Heart left ventricle (tissue), 16 donors: ENCODE results near the gene POLR2L. TPM values are rescaled to one million over a fixed set of nuclear protein-coding genes. Genes with fewer than 3 reads are reported as not detected.

Experiments used
- ATAC-seq, 4 donors: fragments of 200-7000 bp; cut with Tn5 transposase; one replicate each; pipeline ENCODE4 v1.9.1; 2020 to 2022; ENCODE audit warnings: moderate library complexity in 4 of 4, mild to moderate bottlenecking in 3 of 4, moderate number of reproducible peaks in 1 of 4
- DNase-seq, 5 donors: peaks; one replicate each; pipeline ENCODE4 v3.0.0-alpha.2; 2020
- H3K27ac ChIP-seq, 12 donors: fragments of 200-600 bp; sonication (generic) in 4 of 12; one replicate each; pipeline versions ENCODE4 v1.5.0 to v1.8.0; 2016 to 2022; ENCODE audit warnings: mild to moderate bottlenecking in 2 of 12
- H3K27me3 ChIP-seq, 9 donors: fragments of 200-600 bp; sonication (generic) in 2 of 9; one replicate each; pipeline versions ENCODE4 v1.5.1 to v1.8.0; 2016 to 2022; ENCODE audit warnings: mild to moderate bottlenecking in 3 of 9
- H3K36me3 ChIP-seq, 9 donors: fragments of 200-600 bp; sonication (generic) in 2 of 9; one replicate each; pipeline versions ENCODE4 v1.5.0 to v1.8.0; 2018 to 2022; ENCODE audit warnings: mild to moderate bottlenecking in 2 of 9
- H3K4me1 ChIP-seq, 12 donors: fragments of 200-600 bp; sonication (generic) in 4 of 12; one replicate each; pipeline versions ENCODE4 v1.5.0 to v1.8.0; 2016 to 2022; ENCODE audit warnings: mild to moderate bottlenecking in 3 of 12
- H3K4me3 ChIP-seq, 12 donors: fragments of 200-600 bp; sonication (generic) in 4 of 12; one replicate each; pipeline versions ENCODE4 v1.5.0 to v1.8.0; 2017 to 2022; ENCODE audit warnings: mild to moderate bottlenecking in 9 of 12, moderate library complexity in 4 of 12
- H3K9me3 ChIP-seq, 12 donors: fragments of 200-600 bp; sonication (generic) in 4 of 12; one replicate each; pipeline versions ENCODE4 v1.5.0 to v1.8.0; 2016 to 2022; ENCODE audit warnings: mild to moderate bottlenecking in 1 of 12
- POLR2A ChIP-seq, 2 donors: fragments of 450-650 bp; IDR thresholded peaks; one replicate each; pipeline ENCODE4 v1.6.1; 2017; ENCODE audit warnings: antibody characterized with exemption in 2 of 2, mild to moderate bottlenecking in 2 of 2, moderate library complexity in 2 of 2
- WGBS, 4 donors: extraction: QIAGEN DNeasy Blood & Tissue Kit in 2 of 4; methylation state at CpG; one replicate each; pipeline versions ENCODE4 v1.1.5 to v1.1.7; 2013 to 2018; 5-methylcytosine and 5-hydroxymethylcytosine counted together
- intact Hi-C, 10 donors: fragments of 100-400 bp; cut with DNase I; formaldehyde crosslinking; loops; one replicate each; pipeline versions ENCODE4 v1.11.1 to v1.14.2; 2022
- polyA plus RNA-seq, 2 donors: library from polyadenylated mRNA; stranded (reverse); fragments of 200-250 nt; gene quantifications; one replicate each; pipeline ENCODE4 v1.2.3, GENCODE V29; 2013
- total RNA-seq, 9 donors: library from RNA; depleted of rRNA in 2 of 9; stranded (reverse); fragments of >200 nt in 2 of 9; fragmentation: NEBNext Ultra II Directional in 3 of 9; extraction: Animal tissue kit (Norgen Biotek cat#: 25700) in 3 of 9; gene quantifications; one replicate each; pipeline versions ENCODE4 v1.1.0 to v1.2.4, GENCODE V29; 2016 to 2023
- TF ChIP-seq, protein P1 (sequence below), 12 donors: fragments of 200-600 bp; sonication (generic) in 4 of 12; IDR thresholded peaks; one replicate each; pipeline versions ENCODE4 v1.5.0 to v1.8.0; 2018 to 2022; ENCODE audit warnings: antibody characterized with exemption in 12 of 12, mild to moderate bottlenecking in 5 of 12
- donor health status: ischemic (EF 13 %, LVEDD 7.1; RV severe dilation, severe dysfunction).
- donor health status: healthy with polysubstance abuse.
- donor health status: DM: no; HTN: yes; CAD: no.
- donor health status: DM: no; HTN: no; CAD: no.
- donor health status: ischemic (EF 25% LVEDD 6.9; RV normal size, moderate dysfunction).
- donor health status: ischemic (EF 25% LVEDD 5.7; RV mildly dilated, moderate dysfunction).
- donor health status: healthy.
- donor health status: DM: yes; HTN: yes; CAD: no.
- donor health status: ischemic (EF 35%, LVEDD 5.7; RV mildly dilated, moderate dysfunction).
- donor health status: nonischemic (EF 11% LVEDD 7.7; RV severe dilation, severe dysfunction).
- donor health status: DM: yes; HTN: yes; CAD: no.
- donor health status: PGD.
- donor health status: ischemic (EF 29% LVEDD 5.4; RV normal size, mild dysfunction).
- donor health status: nonischemic (EF 23%, LVEDD 6.1; RV moderate dilation, normal function).

Gene POLR2L
- total and polyA plus RNA-seq, 11 donors: 74.4 to 267 (median 208) TPM

DNA sequence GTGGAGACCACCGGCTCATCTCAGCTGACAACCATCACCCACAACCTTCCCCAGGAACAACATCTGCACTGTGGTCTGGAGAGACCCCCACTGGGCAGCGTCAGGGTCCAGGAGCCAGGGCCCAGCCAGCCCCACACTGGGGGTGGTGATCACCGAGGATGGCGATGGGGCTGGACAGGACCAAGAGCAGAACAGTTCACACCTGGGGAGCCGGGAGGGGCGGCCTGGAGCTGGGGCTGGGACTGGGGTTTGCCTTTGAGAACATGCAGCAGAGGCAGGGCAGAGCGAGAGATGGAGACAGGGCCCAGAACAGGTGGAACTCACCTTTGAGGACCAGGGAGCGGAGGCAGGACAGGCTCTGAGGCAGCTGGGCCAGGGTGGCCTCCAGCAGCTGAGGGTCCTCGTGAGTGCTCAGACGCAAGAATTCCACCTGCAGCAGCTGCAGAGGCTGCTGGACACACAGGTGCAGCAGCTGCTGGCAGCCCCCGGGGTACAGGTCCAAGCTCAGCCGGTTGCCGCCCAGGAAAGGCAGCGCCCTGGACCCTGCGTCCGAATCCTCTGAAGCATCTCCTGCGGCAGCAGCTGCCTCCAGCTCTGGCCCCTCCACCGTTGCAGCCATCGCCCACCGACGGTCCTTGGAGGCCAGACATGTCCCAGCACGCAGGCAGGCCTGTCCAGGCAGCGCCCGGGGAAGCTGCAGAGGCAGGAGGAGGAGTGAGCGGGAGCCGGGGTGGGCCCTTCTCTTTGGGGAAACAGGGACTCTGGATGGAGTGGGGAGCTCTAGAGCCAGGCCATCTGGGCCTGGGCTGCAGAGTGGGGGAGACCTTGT is 38.3 kb downstream of the POLR2L start:
- intact Hi-C loops: loop anchor here in 1 of 10 donors (10.0 kb wide), 1 partner anchor 449 kb away; no protein-coding TSS in a partner anchor

DNA sequence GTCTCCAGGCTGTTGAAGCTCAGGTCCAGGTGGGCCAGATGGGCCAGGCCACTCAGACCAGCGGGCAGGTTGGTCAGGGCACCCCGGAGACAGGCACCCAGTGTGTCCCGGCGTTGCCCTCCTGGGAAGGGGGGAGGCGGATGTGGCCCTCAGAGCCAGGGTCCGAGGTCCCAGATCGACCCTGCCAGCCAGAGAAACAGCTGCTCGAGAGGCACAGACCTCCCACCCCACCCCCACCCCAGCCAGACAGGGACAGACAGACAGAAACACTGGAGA is 38.9 kb downstream of the POLR2L start:
- no peaks in the 10 kb centered on the region for H3K27me3 ChIP-seq
- WGBS, 4 donors: 89 to 93% (median 93%) methylated on average over 7 to 8 of the region's 8 CpGs; no CpG with 5 or more reads in 1 of the 4 donors
- peaks cover 0 to 38% (median 9%) of the 10 kb centered on the region in 9 donors for H3K36me3 ChIP-seq
- ATAC-seq (no peak), DNase-seq (no peak)
- peaks cover 4 to 37% (median 23%) of the 10 kb centered on the region in 12 donors for H3K4me1 ChIP-seq
- intact Hi-C loops: loop anchor here in 1 of 10 donors (10.0 kb wide), 1 partner anchor 449 kb away; no protein-coding TSS in a partner anchor
- H3K27ac ChIP-seq: no peak overlapping the region
- no peak overlapping the region for H3K4me3 ChIP-seq
- no peak for TF ChIP-seq POLR2A (IDR thresholded peaks at IDR 0.05)
- TF ChIP-seq, protein P1, sequence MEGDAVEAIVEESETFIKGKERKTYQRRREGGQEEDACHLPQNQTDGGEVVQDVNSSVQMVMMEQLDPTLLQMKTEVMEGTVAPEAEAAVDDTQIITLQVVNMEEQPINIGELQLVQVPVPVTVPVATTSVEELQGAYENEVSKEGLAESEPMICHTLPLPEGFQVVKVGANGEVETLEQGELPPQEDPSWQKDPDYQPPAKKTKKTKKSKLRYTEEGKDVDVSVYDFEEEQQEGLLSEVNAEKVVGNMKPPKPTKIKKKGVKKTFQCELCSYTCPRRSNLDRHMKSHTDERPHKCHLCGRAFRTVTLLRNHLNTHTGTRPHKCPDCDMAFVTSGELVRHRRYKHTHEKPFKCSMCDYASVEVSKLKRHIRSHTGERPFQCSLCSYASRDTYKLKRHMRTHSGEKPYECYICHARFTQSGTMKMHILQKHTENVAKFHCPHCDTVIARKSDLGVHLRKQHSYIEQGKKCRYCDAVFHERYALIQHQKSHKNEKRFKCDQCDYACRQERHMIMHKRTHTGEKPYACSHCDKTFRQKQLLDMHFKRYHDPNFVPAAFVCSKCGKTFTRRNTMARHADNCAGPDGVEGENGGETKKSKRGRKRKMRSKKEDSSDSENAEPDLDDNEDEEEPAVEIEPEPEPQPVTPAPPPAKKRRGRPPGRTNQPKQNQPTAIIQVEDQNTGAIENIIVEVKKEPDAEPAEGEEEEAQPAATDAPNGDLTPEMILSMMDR (IDR thresholded peaks at IDR 0.05): no peak
- no peaks in the 10 kb centered on the region for H3K9me3 ChIP-seq

More for the DNA sequence above, 38.3 kb downstream of the POLR2L start:
- H3K27me3 ChIP-seq: no peaks in the 10 kb centered on the region
- no peak for ATAC-seq
- peaks cover 4 to 40% (median 27%) of the 10 kb centered on the region in 12 donors for H3K4me1 ChIP-seq
- H3K27ac ChIP-seq: peak overlapping the region in 8 of 12 donors; percentile 87 to 96 (median 94)
- H3K9me3 ChIP-seq: no peaks in the 10 kb centered on the region
- H3K4me3 ChIP-seq: peak overlapping the region in 10 of 12 donors; percentile 54 to 79 (median 66)
- no peak for DNase-seq
- peaks cover 0 to 38% (median 9%) of the 10 kb centered on the region in 9 donors for H3K36me3 ChIP-seq
- TF ChIP-seq POLR2A (IDR thresholded peaks at IDR 0.05): no peak
- TF ChIP-seq, protein P1 (IDR thresholded peaks at IDR 0.05): no peak
- 50 to 65% (median 58%) methylated on average over 18 to 26 of the region's 26 CpGs for WGBS, 4 donors

DNA sequence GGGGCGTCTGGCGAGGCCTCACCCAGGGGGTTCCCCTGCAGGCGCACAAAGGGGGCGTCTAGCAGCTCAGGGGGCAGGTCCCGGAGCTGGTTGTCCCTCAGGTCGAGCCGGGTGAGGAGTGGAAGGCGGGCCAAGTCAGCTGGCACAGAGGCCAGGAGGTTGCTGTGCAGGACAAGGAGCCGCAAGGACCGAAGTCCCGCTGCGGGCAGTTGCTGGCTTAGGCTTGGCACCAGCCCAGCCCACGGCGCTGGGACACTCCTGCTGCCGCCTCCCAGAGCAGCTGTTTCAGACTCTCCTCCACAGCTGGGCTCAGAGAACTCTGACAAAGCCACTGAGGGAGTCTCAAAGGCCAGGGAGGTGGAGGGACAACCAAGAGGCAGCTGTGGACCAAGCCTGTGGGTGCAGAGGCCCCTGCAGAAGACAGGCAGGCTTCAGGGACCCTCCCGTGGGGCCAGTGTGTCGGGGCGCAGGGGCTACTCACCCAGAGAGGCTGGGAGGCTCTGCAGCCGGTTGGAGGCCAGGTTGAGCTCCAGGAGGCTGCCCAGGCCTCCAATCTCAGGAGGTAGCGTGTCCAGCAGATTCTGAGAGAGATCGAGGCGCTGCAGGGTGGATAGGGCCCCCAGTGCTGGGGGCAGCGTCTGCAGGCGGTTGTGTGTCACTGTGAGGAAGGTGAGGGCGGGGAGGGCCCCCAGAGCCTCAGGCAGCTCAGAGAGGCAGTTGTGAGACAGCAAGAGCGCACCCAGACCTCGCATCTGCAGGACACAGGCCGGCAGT is 39.4 kb downstream of the POLR2L start:
- H3K9me3 ChIP-seq: no peaks in the 10 kb centered on the region
- WGBS, 4 donors: 93 to 95% (median 94%) methylated on average over 18 to 28 of the region's 28 CpGs
- H3K27me3 ChIP-seq: no peaks in the 10 kb centered on the region
- H3K27ac ChIP-seq: no peak overlapping the region
- no peak overlapping the region for H3K4me3 ChIP-seq
- ATAC-seq (no peak), DNase-seq (no peak)
- TF ChIP-seq, protein P1 (IDR thresholded peaks at IDR 0.05): no peak
- no peak for TF ChIP-seq POLR2A (IDR thresholded peaks at IDR 0.05)
- peaks cover 4 to 37% (median 22%) of the 10 kb centered on the region in 12 donors for H3K4me1 ChIP-seq
- intact Hi-C loops: loop anchor here in 1 of 10 donors (10.0 kb wide), 1 partner anchor 448 kb away; no protein-coding TSS in a partner anchor
- peaks cover 0 to 38% (median 9%) of the 10 kb centered on the region in 9 donors for H3K36me3 ChIP-seq
